ENCODE results near the gene SLC7A5.

- TF ChIP-seq CTCF (IDR thresholded peaks at IDR 0.05) (no peak), POLR2A (IDR thresholded peaks at IDR 0.05) (no peak)
Observed at GRCh38 chr16:87826798-87827587, 42.3 kb downstream of the SLC7A5 start.
